ENCODE data around the gene A3GALT2.

A3GALT2 gene

GRCh38 chr1:33269621-33270020 lies 51.3 kb downstream of the A3GALT2 start:
- no peak for DNase-seq

- no peak for DNase-seq
These were observed 51.8 kb downstream of the A3GALT2 start for GRCh38 chr1:33268927-33269610.

- DNase-seq: no peak
These were observed 52.4 kb downstream of the A3GALT2 start for GRCh38 chr1:33268457-33268856.

GRCh38 chr1:33267468-33268205 lies 53.3 kb downstream of the A3GALT2 start:
- DNase-seq: no peak

GRCh38 chr1:33266766-33267165 lies 54.1 kb downstream of the A3GALT2 start:
- no peak for DNase-seq

GRCh38 chr1:33265780-33266605 lies 54.9 kb downstream of the A3GALT2 start:
- DNase-seq: no peak

- no peak for DNase-seq
These were observed 56.9 kb downstream of the A3GALT2 start for GRCh38 chr1:33263890-33264504.

GRCh38 chr1:33261344-33261743 lies 59.6 kb downstream of the A3GALT2 start:
- no peak for DNase-seq

- no peak for DNase-seq
These were observed 60.5 kb downstream of the A3GALT2 start for GRCh38 chr1:33260439-33260838.

- DNase-seq: no peak
These were observed 61.0 kb downstream of the A3GALT2 start for GRCh38 chr1:33259879-33260278.

GRCh38 chr1:33258788-33259274 lies 62.1 kb downstream of the A3GALT2 start:
- no peak for DNase-seq

- no peak for DNase-seq
These were observed 62.9 kb downstream of the A3GALT2 start for GRCh38 chr1:33257772-33258712.

- no peak for DNase-seq
These were observed 63.6 kb downstream of the A3GALT2 start for GRCh38 chr1:33257207-33257771.
